ENCODE data around the gene SCTR. TPM values are rescaled to one million over a fixed set of nuclear protein-coding genes. Genes with fewer than 3 reads are reported as not detected.

SCTR gene
- total and polyA plus RNA-seq, 2 of the 13 experiments (the other 11 are each of a cell fraction or from before 2014, with no cell fraction given), result not detected

DNA sequence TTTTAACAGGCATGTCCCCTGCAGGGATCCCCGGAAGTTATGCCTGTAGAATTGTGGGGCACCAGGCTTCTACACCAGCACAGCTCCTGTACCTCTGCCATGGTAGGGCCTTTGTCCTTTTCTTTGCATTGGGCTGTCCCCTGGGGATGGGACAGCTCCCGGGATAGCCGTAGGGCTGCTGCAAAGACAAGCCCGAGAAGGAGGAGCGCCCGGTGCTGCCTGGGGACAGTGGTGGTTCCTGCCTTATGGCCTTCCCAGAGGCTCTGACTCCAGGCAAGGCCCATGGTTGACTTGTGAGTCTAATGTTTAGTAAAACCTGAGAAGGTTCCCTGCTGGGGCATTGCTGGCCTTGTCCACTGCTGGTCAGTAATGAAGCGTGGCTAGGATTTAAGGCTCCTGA lies 61.7 kb downstream of the SCTR start:
- Histone ChIP-seq H2AFZ (ENCODE audit: low read length) (no peak overlapping the region), H4K20me1 (ENCODE audit: insufficient read depth, low read length) (no peaks in the 10 kb centered on the region), H3K4me2 (ENCODE audit: low read depth, low read length) (no peak overlapping the region), H3K27ac (ENCODE audit: extremely low read length, insufficient read depth, low read length) (no peak overlapping the region), H3K9me3 (ENCODE audit: low read length) (no peaks in the 10 kb centered on the region), H3K4me1 (ENCODE audit: insufficient read depth, low read length) (0 out of 2 replicates have a peak, but pooled peaks cover 9% of the 10 kb centered on the region), H3K27me3 (ENCODE audit: control insufficient read depth in 1 of 2, insufficient read depth in 2 of 2, low read length in 2 of 2) (peaks cover 1 to 38% of the 10 kb centered on the region in 2 experiments; a peak in 3 of 5 replicates), H3K4me3 (replicated peaks in 1 of 3; ENCODE audit: insufficient read depth in 1 of 3, low read depth in 2 of 3, low read length in 3 of 3) (no peak overlapping the region), H3K79me2 (ENCODE audit: insufficient read depth, low read length) (no peaks in the 10 kb centered on the region), H3K36me3 (replicated peaks in 1 of 2; ENCODE audit: control insufficient read depth in 1 of 2, insufficient read depth in 2 of 2, low read length in 2 of 2) (no peaks in the 10 kb centered on the region), H3K9ac (ENCODE audit: insufficient read depth, low read depth, low read length) (no peak overlapping the region)
- TF ChIP-seq, protein P1, sequence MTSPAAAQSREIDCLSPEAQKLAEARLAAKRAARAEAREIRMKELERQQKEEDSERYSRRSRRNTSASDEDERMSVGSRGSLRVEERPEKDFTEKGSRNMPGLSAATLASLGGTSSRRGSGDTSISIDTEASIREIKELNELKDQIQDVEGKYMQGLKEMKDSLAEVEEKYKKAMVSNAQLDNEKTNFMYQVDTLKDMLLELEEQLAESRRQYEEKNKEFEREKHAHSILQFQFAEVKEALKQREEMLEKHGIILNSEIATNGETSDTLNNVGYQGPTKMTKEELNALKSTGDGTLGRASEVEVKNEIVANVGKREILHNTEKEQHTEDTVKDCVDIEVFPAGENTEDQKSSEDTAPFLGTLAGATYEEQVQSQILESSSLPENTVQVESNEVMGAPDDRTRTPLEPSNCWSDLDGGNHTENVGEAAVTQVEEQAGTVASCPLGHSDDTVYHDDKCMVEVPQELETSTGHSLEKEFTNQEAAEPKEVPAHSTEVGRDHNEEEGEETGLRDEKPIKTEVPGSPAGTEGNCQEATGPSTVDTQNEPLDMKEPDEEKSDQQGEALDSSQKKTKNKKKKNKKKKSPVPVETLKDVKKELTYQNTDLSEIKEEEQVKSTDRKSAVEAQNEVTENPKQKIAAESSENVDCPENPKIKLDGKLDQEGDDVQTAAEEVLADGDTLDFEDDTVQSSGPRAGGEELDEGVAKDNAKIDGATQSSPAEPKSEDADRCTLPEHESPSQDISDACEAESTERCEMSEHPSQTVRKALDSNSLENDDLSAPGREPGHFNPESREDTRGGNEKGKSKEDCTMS (CRISPR knock-in tag; conservative IDR thresholded peaks at IDR 0.05), result no peak
- TF ChIP-seq ZMYM4 (CRISPR knock-in tag; IDR thresholded peaks at IDR 0.05) (no peak), CHCHD3 (CRISPR knock-in tag; IDR thresholded peaks at IDR 0.05) (no peak), ZNF460 (CRISPR knock-in tag; IDR thresholded peaks at IDR 0.05; ENCODE audit: borderline replicate concordance) (no peak), ZNF33B (CRISPR knock-in tag; IDR thresholded peaks at IDR 0.05) (no peak), NCOA2 (CRISPR knock-in tag; IDR thresholded peaks at IDR 0.05) (no peak), ZNF354B (CRISPR knock-in tag; IDR thresholded peaks at IDR 0.05) (no peak), KLF16 (CRISPR knock-in tag; IDR thresholded peaks at IDR 0.05) (no peak)
- TF ChIP-seq, protein P2, sequence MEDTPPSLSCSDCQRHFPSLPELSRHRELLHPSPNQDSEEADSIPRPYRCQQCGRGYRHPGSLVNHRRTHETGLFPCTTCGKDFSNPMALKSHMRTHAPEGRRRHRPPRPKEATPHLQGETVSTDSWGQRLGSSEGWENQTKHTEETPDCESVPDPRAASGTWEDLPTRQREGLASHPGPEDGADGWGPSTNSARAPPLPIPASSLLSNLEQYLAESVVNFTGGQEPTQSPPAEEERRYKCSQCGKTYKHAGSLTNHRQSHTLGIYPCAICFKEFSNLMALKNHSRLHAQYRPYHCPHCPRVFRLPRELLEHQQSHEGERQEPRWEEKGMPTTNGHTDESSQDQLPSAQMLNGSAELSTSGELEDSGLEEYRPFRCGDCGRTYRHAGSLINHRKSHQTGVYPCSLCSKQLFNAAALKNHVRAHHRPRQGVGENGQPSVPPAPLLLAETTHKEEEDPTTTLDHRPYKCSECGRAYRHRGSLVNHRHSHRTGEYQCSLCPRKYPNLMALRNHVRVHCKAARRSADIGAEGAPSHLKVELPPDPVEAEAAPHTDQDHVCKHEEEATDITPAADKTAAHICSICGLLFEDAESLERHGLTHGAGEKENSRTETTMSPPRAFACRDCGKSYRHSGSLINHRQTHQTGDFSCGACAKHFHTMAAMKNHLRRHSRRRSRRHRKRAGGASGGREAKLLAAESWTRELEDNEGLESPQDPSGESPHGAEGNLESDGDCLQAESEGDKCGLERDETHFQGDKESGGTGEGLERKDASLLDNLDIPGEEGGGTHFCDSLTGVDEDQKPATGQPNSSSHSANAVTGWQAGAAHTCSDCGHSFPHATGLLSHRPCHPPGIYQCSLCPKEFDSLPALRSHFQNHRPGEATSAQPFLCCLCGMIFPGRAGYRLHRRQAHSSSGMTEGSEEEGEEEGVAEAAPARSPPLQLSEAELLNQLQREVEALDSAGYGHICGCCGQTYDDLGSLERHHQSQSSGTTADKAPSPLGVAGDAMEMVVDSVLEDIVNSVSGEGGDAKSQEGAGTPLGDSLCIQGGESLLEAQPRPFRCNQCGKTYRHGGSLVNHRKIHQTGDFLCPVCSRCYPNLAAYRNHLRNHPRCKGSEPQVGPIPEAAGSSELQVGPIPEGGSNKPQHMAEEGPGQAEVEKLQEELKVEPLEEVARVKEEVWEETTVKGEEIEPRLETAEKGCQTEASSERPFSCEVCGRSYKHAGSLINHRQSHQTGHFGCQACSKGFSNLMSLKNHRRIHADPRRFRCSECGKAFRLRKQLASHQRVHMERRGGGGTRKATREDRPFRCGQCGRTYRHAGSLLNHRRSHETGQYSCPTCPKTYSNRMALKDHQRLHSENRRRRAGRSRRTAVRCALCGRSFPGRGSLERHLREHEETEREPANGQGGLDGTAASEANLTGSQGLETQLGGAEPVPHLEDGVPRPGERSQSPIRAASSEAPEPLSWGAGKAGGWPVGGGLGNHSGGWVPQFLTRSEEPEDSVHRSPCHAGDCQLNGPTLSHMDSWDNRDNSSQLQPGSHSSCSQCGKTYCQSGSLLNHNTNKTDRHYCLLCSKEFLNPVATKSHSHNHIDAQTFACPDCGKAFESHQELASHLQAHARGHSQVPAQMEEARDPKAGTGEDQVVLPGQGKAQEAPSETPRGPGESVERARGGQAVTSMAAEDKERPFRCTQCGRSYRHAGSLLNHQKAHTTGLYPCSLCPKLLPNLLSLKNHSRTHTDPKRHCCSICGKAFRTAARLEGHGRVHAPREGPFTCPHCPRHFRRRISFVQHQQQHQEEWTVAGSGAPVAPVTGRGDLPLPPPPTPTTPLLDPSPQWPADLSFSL (CRISPR knock-in tag; IDR thresholded peaks at IDR 0.05), result no peak
- TF ChIP-seq, protein P3, sequence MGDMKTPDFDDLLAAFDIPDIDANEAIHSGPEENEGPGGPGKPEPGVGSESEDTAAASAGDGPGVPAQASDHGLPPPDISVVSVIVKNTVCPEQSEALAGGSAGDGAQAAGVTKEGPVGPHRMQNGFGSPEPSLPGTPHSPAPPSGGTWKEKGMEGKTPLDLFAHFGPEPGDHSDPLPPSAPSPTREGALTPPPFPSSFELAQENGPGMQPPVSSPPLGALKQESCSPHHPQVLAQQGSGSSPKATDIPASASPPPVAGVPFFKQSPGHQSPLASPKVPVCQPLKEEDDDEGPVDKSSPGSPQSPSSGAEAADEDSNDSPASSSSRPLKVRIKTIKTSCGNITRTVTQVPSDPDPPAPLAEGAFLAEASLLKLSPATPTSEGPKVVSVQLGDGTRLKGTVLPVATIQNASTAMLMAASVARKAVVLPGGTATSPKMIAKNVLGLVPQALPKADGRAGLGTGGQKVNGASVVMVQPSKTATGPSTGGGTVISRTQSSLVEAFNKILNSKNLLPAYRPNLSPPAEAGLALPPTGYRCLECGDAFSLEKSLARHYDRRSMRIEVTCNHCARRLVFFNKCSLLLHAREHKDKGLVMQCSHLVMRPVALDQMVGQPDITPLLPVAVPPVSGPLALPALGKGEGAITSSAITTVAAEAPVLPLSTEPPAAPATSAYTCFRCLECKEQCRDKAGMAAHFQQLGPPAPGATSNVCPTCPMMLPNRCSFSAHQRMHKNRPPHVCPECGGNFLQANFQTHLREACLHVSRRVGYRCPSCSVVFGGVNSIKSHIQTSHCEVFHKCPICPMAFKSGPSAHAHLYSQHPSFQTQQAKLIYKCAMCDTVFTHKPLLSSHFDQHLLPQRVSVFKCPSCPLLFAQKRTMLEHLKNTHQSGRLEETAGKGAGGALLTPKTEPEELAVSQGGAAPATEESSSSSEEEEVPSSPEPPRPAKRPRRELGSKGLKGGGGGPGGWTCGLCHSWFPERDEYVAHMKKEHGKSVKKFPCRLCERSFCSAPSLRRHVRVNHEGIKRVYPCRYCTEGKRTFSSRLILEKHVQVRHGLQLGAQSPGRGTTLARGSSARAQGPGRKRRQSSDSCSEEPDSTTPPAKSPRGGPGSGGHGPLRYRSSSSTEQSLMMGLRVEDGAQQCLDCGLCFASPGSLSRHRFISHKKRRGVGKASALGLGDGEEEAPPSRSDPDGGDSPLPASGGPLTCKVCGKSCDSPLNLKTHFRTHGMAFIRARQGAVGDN (CRISPR knock-in tag; IDR thresholded peaks at IDR 0.05), result no peak
- DNase-seq (ENCODE audit: low spot score) (no peak), ATAC-seq (no peak), FAIRE-seq (no peak)
- 72% methylated on average over 6 of the region's 7 CpGs for WGBS (ENCODE audit: low lambda C conversion rate)
- BruUV-seq (replicated peaks), result no TSS peak
- CTCF ChIA-PET (ENCODE audit: low intra/inter-chr PET ratio, low total read pairs), result no interaction called here
- POLR2A ChIA-PET, result no interaction called here
- intact Hi-C loops (cut with micrococcal nuclease; ENCODE audit: unreplicated experiment) (no loop called here), in situ Hi-C loops (cut with HindIII; ENCODE audit: extremely low pct_ligation_motif_present, low pct_unique_long_range_greater_than_20kb) (no loop called here)
